ENCODE results near the gene AHRR. TPM values are rescaled to one million over a fixed set of nuclear protein-coding genes. Genes with fewer than 3 reads are reported as not detected.

Gene AHRR
- total RNA-seq, 2 experiments from 2014 or later = 2.2 to 3.4 TPM

- no peak overlapping the region for H3K4me3 ChIP-seq (ENCODE audit: low read depth, low read length, poor library complexity, severe bottlenecking)
- H3K9me2 ChIP-seq (ENCODE audit: insufficient read depth, low read length) = no peaks in the 10 kb centered on the region
- TF ChIP-seq EZH2phosphoT487 (IDR thresholded peaks at IDR 0.05; ENCODE audit: borderline replicate concordance, low read depth, low read length) = no peak
- TF ChIP-seq, protein P1, sequence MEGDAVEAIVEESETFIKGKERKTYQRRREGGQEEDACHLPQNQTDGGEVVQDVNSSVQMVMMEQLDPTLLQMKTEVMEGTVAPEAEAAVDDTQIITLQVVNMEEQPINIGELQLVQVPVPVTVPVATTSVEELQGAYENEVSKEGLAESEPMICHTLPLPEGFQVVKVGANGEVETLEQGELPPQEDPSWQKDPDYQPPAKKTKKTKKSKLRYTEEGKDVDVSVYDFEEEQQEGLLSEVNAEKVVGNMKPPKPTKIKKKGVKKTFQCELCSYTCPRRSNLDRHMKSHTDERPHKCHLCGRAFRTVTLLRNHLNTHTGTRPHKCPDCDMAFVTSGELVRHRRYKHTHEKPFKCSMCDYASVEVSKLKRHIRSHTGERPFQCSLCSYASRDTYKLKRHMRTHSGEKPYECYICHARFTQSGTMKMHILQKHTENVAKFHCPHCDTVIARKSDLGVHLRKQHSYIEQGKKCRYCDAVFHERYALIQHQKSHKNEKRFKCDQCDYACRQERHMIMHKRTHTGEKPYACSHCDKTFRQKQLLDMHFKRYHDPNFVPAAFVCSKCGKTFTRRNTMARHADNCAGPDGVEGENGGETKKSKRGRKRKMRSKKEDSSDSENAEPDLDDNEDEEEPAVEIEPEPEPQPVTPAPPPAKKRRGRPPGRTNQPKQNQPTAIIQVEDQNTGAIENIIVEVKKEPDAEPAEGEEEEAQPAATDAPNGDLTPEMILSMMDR (conservative IDR thresholded peaks at IDR 0.05; ENCODE audit: low read length) = no peak
- no peak for DNase-seq (ENCODE audit: low spot score)
- ChIA-PET POLR2A (no interaction called here), CTCF (ENCODE audit: unreplicated experiment) (no interaction called here)
- H3K4me1 ChIP-seq (ENCODE audit: insufficient read depth, low read length, poor library complexity, severe bottlenecking) = no peaks in the 10 kb centered on the region
- no TSS peak for BruUV-seq (replicated peaks)
- H3K79me2 ChIP-seq (ENCODE audit: insufficient read depth, low read depth, low read length) = no peaks in the 10 kb centered on the region
- H3K9me3 ChIP-seq (ENCODE audit: low read length) = no peaks in the 10 kb centered on the region
- H2AFZ ChIP-seq (ENCODE audit: low read length) = no peak overlapping the region
- no peaks in the 10 kb centered on the region for H4K20me1 ChIP-seq (ENCODE audit: insufficient read depth, low read length)
- peaks cover 76% of the 10 kb centered on the region for H3K36me3 ChIP-seq (ENCODE audit: insufficient read depth, low read length)
- H3K27ac ChIP-seq (ENCODE audit: low read depth, low read length, poor library complexity, severe bottlenecking) = no peak overlapping the region
- intact Hi-C loops (cut with micrococcal nuclease; ENCODE audit: unreplicated experiment) = no loop called here
- no peak overlapping the region for H3K4me2 ChIP-seq (ENCODE audit: low read length)
These were observed 140.6 kb downstream of the AHRR start for GRCh38 chr5:462051-462481.

DNA sequence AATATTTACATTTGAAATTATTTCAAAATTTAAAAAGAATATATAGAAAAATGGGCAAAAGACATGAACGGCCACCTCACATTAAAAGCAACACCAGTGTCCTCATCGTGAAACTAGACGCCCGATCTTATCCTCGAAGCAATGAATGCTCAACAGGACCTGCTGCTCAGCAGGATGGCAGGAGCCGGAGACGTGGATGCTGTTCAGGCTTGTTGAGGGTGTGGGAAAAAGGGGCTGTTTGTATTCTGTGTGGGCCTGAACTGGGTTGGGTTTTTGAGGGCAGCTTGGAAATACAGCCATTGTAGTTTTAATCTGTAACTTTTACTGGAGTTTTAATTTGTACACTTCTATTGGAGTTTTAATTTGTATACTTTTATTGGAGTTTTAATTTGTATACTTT is 141.8 kb downstream of the AHRR start:
- no peak for DNase-seq (ENCODE audit: low spot score)

GRCh38 chr5:463952-464351 is 142.4 kb downstream of the AHRR start:
- Histone ChIP-seq H3K4me1 (ENCODE audit: insufficient read depth, low read length, poor library complexity, severe bottlenecking) (no peaks in the 10 kb centered on the region), H3K9me3 (ENCODE audit: low read length) (no peaks in the 10 kb centered on the region), H3K9me2 (ENCODE audit: insufficient read depth, low read length) (no peaks in the 10 kb centered on the region), H2AFZ (ENCODE audit: low read length) (no peak overlapping the region), H3K4me3 (ENCODE audit: low read depth, low read length, poor library complexity, severe bottlenecking) (no peak overlapping the region), H3K4me2 (ENCODE audit: low read length) (no peak overlapping the region), H3K36me3 (ENCODE audit: insufficient read depth, low read length) (peaks cover 59% of the 10 kb centered on the region), H4K20me1 (ENCODE audit: insufficient read depth, low read length) (no peaks in the 10 kb centered on the region), H3K27ac (ENCODE audit: low read depth, low read length, poor library complexity, severe bottlenecking) (no peak overlapping the region), H3K79me2 (ENCODE audit: insufficient read depth, low read depth, low read length) (no peaks in the 10 kb centered on the region)
- no peak for DNase-seq (ENCODE audit: low spot score)
- intact Hi-C loops (cut with micrococcal nuclease; ENCODE audit: unreplicated experiment) = no loop called here
- TF ChIP-seq, protein P1 (conservative IDR thresholded peaks at IDR 0.05; ENCODE audit: low read length) = no peak
- no peak for TF ChIP-seq EZH2phosphoT487 (IDR thresholded peaks at IDR 0.05; ENCODE audit: borderline replicate concordance, low read depth, low read length)
- ChIA-PET CTCF (ENCODE audit: unreplicated experiment) (no interaction called here), POLR2A (no interaction called here)
- no TSS peak for BruUV-seq (replicated peaks)

More for the DNA sequence above, 141.8 kb downstream of the AHRR start:
- no peak overlapping the region for H3K27ac ChIP-seq (ENCODE audit: low read depth, low read length, poor library complexity, severe bottlenecking)
- ChIA-PET CTCF (ENCODE audit: unreplicated experiment) (no interaction called here), POLR2A (no interaction called here)
- H3K79me2 ChIP-seq (ENCODE audit: insufficient read depth, low read depth, low read length) = no peaks in the 10 kb centered on the region
- no peaks in the 10 kb centered on the region for H3K4me1 ChIP-seq (ENCODE audit: insufficient read depth, low read length, poor library complexity, severe bottlenecking)
- H3K4me2 ChIP-seq (ENCODE audit: low read length) = no peak overlapping the region
- no peak for TF ChIP-seq EZH2phosphoT487 (IDR thresholded peaks at IDR 0.05; ENCODE audit: borderline replicate concordance, low read depth, low read length)
- TF ChIP-seq, protein P1 (conservative IDR thresholded peaks at IDR 0.05; ENCODE audit: low read length) = no peak
- H2AFZ ChIP-seq (ENCODE audit: low read length) = no peak overlapping the region
- H3K36me3 ChIP-seq (ENCODE audit: insufficient read depth, low read length) = peaks cover 64% of the 10 kb centered on the region
- no peaks in the 10 kb centered on the region for H3K9me3 ChIP-seq (ENCODE audit: low read length)
- no TSS peak for BruUV-seq (replicated peaks)
- no peaks in the 10 kb centered on the region for H4K20me1 ChIP-seq (ENCODE audit: insufficient read depth, low read length)
- no peak overlapping the region for H3K4me3 ChIP-seq (ENCODE audit: low read depth, low read length, poor library complexity, severe bottlenecking)
- intact Hi-C loops (cut with micrococcal nuclease; ENCODE audit: unreplicated experiment) = no loop called here
- H3K9me2 ChIP-seq (ENCODE audit: insufficient read depth, low read length) = no peaks in the 10 kb centered on the region

Data from OCI-LY7 (cell line).